ENCODE measurements around the gene MRPS26. TPM values are rescaled to one million over a fixed set of nuclear protein-coding genes. Genes with fewer than 3 reads are reported as not detected.

The MRPS26 gene
- total RNA-seq, 1 donor from 2014 or later, result 37.0 TPM

DNA sequence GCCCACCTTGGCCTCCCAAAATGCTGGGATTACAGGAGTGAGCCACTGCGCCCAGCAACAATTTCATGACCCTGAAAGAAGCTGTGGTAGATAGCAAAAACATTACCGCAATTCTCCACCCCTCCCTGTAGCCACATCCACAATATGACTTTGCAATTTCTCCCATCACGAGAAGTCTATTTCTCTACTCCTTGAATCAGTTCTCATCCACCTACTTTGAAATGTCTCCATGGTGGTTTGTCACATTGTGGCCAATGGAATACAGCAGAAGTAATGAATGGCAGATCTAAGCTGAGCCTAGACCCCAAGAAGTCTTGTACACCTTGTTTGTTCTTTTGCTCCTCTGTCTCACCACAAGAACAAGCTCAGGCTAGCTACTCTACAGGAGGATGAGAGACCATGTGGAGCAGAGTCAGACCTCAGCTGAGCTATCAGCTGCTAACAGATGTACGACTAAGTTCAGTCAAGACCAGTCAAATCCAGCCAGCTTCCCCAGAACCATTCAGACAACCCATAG, 31.8 kb downstream of the MRPS26 start:
- peaks cover 5% of the 10 kb centered on the region for H3K4me1 Mint-ChIP-seq
- Histone ChIP-seq H3K4me1 (no peaks in the 10 kb centered on the region), H2AFZ (replicated peaks) (no peak overlapping the region), H3K9me3 (ENCODE audit: low read depth) (no peaks in the 10 kb centered on the region), H3K79me2 (ENCODE audit: low read depth) (no peaks in the 10 kb centered on the region), H3K36me3 (no peaks in the 10 kb centered on the region), H3K9ac (no peak overlapping the region), H3K27me3 (peaks cover 71% of the 10 kb centered on the region), H3K4me2 (no peak overlapping the region), H3F3A (ENCODE audit: low read depth) (no peaks in the 10 kb centered on the region), H3K27ac (no peak overlapping the region), H4K20me1 (ENCODE audit: low read depth) (no peaks in the 10 kb centered on the region), H3K4me3 (no peak overlapping the region)
- H3K36me3 Mint-ChIP-seq, result no peaks in the 10 kb centered on the region
- DNase-seq (ENCODE audit: low spot score), result no peak
- H3K4me3 Mint-ChIP-seq, result no peak overlapping the region
- H3K27ac Mint-ChIP-seq, result no peak overlapping the region
- TF ChIP-seq EZH2phosphoT487 (IDR thresholded peaks at IDR 0.05) (no peak), EZH2 (IDR thresholded peaks at IDR 0.05) (no peak)
- TF ChIP-seq, protein P1, sequence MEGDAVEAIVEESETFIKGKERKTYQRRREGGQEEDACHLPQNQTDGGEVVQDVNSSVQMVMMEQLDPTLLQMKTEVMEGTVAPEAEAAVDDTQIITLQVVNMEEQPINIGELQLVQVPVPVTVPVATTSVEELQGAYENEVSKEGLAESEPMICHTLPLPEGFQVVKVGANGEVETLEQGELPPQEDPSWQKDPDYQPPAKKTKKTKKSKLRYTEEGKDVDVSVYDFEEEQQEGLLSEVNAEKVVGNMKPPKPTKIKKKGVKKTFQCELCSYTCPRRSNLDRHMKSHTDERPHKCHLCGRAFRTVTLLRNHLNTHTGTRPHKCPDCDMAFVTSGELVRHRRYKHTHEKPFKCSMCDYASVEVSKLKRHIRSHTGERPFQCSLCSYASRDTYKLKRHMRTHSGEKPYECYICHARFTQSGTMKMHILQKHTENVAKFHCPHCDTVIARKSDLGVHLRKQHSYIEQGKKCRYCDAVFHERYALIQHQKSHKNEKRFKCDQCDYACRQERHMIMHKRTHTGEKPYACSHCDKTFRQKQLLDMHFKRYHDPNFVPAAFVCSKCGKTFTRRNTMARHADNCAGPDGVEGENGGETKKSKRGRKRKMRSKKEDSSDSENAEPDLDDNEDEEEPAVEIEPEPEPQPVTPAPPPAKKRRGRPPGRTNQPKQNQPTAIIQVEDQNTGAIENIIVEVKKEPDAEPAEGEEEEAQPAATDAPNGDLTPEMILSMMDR (IDR thresholded peaks at IDR 0.05), result no peak
- peaks cover 27% of the 10 kb centered on the region for H3K27me3 Mint-ChIP-seq (ENCODE audit: insufficient read depth, low read depth)
- H3K9me3 Mint-ChIP-seq, result peaks cover 2% of the 10 kb centered on the region

DNA sequence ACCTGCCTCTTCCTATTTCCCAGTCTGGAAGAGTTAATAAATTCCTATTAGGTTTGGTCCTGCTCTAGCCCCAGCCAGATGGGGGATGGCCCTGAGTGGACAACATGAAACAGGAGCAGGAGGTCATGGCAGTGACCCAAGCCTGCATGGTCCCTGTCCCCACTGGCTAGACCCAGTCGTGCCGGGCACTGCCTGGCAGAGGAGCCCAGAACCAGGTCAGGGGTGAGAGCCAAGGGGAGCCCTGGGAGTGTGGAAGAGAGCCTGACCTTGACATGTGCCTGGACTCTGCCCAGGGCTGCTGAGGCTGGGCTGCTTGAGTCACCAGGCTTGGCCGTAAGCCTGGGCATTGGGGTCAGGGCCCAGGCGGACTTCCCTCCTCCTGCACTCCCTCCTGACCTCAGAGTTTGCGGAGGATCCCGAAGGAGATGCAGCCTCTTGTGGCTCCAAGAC, 35.1 kb downstream of the MRPS26 start:
- peaks cover 2% of the 10 kb centered on the region for H3K9me3 Mint-ChIP-seq
- Histone ChIP-seq H3F3A (ENCODE audit: low read depth) (no peaks in the 10 kb centered on the region), H3K79me2 (ENCODE audit: low read depth) (no peaks in the 10 kb centered on the region), H3K9ac (no peak overlapping the region), H3K27ac (no peak overlapping the region), H2AFZ (replicated peaks) (no peak overlapping the region), H3K4me1 (no peaks in the 10 kb centered on the region), H3K4me3 (no peak overlapping the region), H3K36me3 (no peaks in the 10 kb centered on the region), H4K20me1 (ENCODE audit: low read depth) (no peaks in the 10 kb centered on the region), H3K27me3 (peaks cover 73% of the 10 kb centered on the region), H3K9me3 (ENCODE audit: low read depth) (no peaks in the 10 kb centered on the region), H3K4me2 (no peak overlapping the region)
- H3K4me1 Mint-ChIP-seq, result no peaks in the 10 kb centered on the region
- H3K27ac Mint-ChIP-seq, result no peak overlapping the region
- no peak for DNase-seq (ENCODE audit: low spot score)
- no peaks in the 10 kb centered on the region for H3K36me3 Mint-ChIP-seq
- H3K27me3 Mint-ChIP-seq (ENCODE audit: insufficient read depth, low read depth), result peaks cover 31% of the 10 kb centered on the region
- no peak overlapping the region for H3K4me3 Mint-ChIP-seq
- TF ChIP-seq EZH2 (IDR thresholded peaks at IDR 0.05) (no peak), EZH2phosphoT487 (IDR thresholded peaks at IDR 0.05) (no peak)
- TF ChIP-seq, protein P1 (IDR thresholded peaks at IDR 0.05), result no peak

GRCh38 chr20:3081641-3082040, 35.8 kb downstream of the MRPS26 start:
- peaks cover 31% of the 10 kb centered on the region for H3K27me3 Mint-ChIP-seq (ENCODE audit: insufficient read depth, low read depth)

More at GRCh38 chr20:3081641-3082040, 35.8 kb downstream of the MRPS26 start:
- Histone ChIP-seq H3K9ac (no peak overlapping the region), H3K9me3 (ENCODE audit: low read depth) (no peaks in the 10 kb centered on the region), H3K4me2 (no peak overlapping the region), H3K27ac (no peak overlapping the region), H2AFZ (replicated peaks) (no peak overlapping the region), H3K4me1 (no peaks in the 10 kb centered on the region), H3K27me3 (peaks cover 73% of the 10 kb centered on the region), H3K4me3 (no peak overlapping the region), H3K79me2 (ENCODE audit: low read depth) (no peaks in the 10 kb centered on the region), H3F3A (ENCODE audit: low read depth) (no peaks in the 10 kb centered on the region), H4K20me1 (ENCODE audit: low read depth) (no peaks in the 10 kb centered on the region), H3K36me3 (no peaks in the 10 kb centered on the region)
- TF ChIP-seq EZH2 (IDR thresholded peaks at IDR 0.05) (no peak), EZH2phosphoT487 (IDR thresholded peaks at IDR 0.05) (no peak)
- TF ChIP-seq, protein P1 (IDR thresholded peaks at IDR 0.05), result no peak
- no peak overlapping the region for H3K27ac Mint-ChIP-seq
- DNase-seq (ENCODE audit: low spot score), result no peak
- no peaks in the 10 kb centered on the region for H3K4me1 Mint-ChIP-seq
- peaks cover 2% of the 10 kb centered on the region for H3K9me3 Mint-ChIP-seq
- H3K4me3 Mint-ChIP-seq, result peak overlapping the region; percentile 79
- no peaks in the 10 kb centered on the region for H3K36me3 Mint-ChIP-seq

Measured in neural progenitor cell (in vitro differentiated cells).